Thyroid gland (tissue), 4 donors: Measurements from ENCODE around the gene FBXO5. TPM values are rescaled to one million over a fixed set of nuclear protein-coding genes. Genes with fewer than 3 reads are reported as not detected.
A peak's percentile ranks its signal among the peaks of the same experiment; 100 is the strongest.

Experiments
- DNase-seq, 2 donors: peaks; one replicate each; pipeline ENCODE4 v3.0.0-alpha.2; 2019
- H3K27ac ChIP-seq, 3 donors: fragments of 200-600 bp; sonication (generic); 1 replicate in 2 of 3; 2 replicates in 1 of 3; pipeline ENCODE4 v1.5.1; 2016 to 2019; ENCODE audit warnings: mild to moderate bottlenecking in 1 of 3, moderate library complexity in 1 of 3
- H3K27me3 ChIP-seq: fragments of 200-600 bp; sonication (generic); one replicate; pipeline ENCODE4 v1.5.1; 2019
- H3K36me3 ChIP-seq, 2 donors: fragments of 200-600 bp; sonication (generic); one replicate each; pipeline ENCODE4 v1.5.1; 2016 to 2019
- H3K4me1 ChIP-seq, 2 donors: fragments of 200-600 bp; sonication (generic); one replicate each; pipeline ENCODE4 v1.5.1; 2017 to 2019
- H3K4me3 ChIP-seq, 3 donors: fragments of 200-600 bp; sonication (generic); replicated peaks in 1 of 3; 1 replicate in 2 of 3; 2 replicates in 1 of 3; pipeline ENCODE4 v1.5.1; 2016; ENCODE audit warnings: mild to moderate bottlenecking in 1 of 3
- H3K9me3 ChIP-seq: fragments of 200-600 bp; sonication (generic); one replicate; pipeline ENCODE4 v1.5.1; 2017
- CTCF ChIP-seq, 6 experiments: fragments of 200-600 bp in 3 of 6; fragments of 450-650 bp in 3 of 6; sonication (generic) in 3 of 6; IDR thresholded peaks; one replicate each; pipeline ENCODE4 v1.5.1; 2016 to 2019; ENCODE audit warnings: antibody characterized with exemption in 6 of 6, mild to moderate bottlenecking in 2 of 6, inconsistent platforms in 1 of 6, moderate library complexity in 1 of 6
- POLR2A ChIP-seq, 2 donors: fragments of 450-650 bp; IDR thresholded peaks; one replicate each; pipeline ENCODE4 v1.6.1; 2017; ENCODE audit warnings: antibody characterized with exemption in 2 of 2, mild to moderate bottlenecking in 2 of 2, moderate library complexity in 1 of 2
- WGBS, 2 donors: methylation state at CpG; one replicate each; pipeline ENCODE4 v1.1.5; 2017; 5-methylcytosine and 5-hydroxymethylcytosine counted together
- intact Hi-C: fragments of 100-400 bp; cut with DNase I; formaldehyde crosslinking; loops from one replicate; pipeline ENCODE4 v1.15.1; 2023
- total RNA-seq, 4 donors: library from RNA; depleted of rRNA; stranded (reverse); fragments of >200 nt; gene quantifications; one replicate each; pipeline ENCODE4 v1.2.3, GENCODE V29; 2016

Gene FBXO5
- total RNA-seq, 4 donors from 2014 or later: 5.6 to 7.4 (median 6.2) TPM

- intact Hi-C loops: no loop called here
- no peaks in the 10 kb centered on the region for H3K36me3 ChIP-seq
- 94 to 95% methylated on average over 21 to 24 of the region's 24 CpGs for WGBS, 2 donors
Measured at GRCh38 chr6:152959333-152959732, 23.5 kb downstream of the FBXO5 start.

DNA sequence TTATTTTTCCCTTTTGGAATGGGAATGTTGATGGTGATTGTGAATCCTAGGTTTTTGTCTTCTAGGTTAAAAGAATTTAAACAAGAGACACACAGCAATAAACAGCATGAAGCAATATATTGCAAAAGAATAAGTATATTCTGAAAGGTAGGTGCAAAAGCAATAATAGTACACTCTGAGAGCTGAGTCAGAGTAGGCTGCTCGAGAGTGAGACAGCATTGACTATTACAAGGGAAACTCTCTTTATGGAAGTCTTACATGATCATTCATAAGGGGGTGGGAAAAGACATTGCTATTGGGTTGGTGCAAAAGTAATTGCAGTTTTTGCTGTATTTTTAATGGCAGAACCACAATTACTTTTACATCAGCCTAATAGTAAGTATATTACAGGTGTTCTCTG, 25.0 kb downstream of the FBXO5 start:
- H3K9me3 ChIP-seq: no peaks in the 10 kb centered on the region
- 82 to 86% methylated on average over 1 of the region's 1 CpG for WGBS, 2 donors
- intact Hi-C loops: no loop called here

More at GRCh38 chr6:152959333-152959732, 23.5 kb downstream of the FBXO5 start:
- Histone ChIP-seq H3K9me3 (no peaks in the 10 kb centered on the region), H3K27ac (no peak overlapping the region), H3K27me3 (no peaks in the 10 kb centered on the region), H3K4me3 (no peak overlapping the region), H3K4me1 (no peaks in the 10 kb centered on the region)
- no peak for DNase-seq
- TF ChIP-seq POLR2A (IDR thresholded peaks at IDR 0.05) (no peak), CTCF (IDR thresholded peaks at IDR 0.05) (no peak)

GRCh38 chr6:152954443-152954842, 28.4 kb downstream of the FBXO5 start:
- 80 to 88% methylated on average over 3 of the region's 3 CpGs for WGBS, 2 donors
- intact Hi-C loops: no loop called here
- no peak for TF ChIP-seq POLR2A (IDR thresholded peaks at IDR 0.05)
- TF ChIP-seq CTCF (IDR thresholded peaks at IDR 0.05): no peak

More for the DNA sequence above, 25.0 kb downstream of the FBXO5 start:
- H3K27me3 ChIP-seq: no peaks in the 10 kb centered on the region
- H3K4me3 ChIP-seq: no peak overlapping the region
- H3K36me3 ChIP-seq: no peaks in the 10 kb centered on the region
- TF ChIP-seq POLR2A (IDR thresholded peaks at IDR 0.05) (no peak), CTCF (IDR thresholded peaks at IDR 0.05) (no peak)
- H3K27ac ChIP-seq: no peak overlapping the region
- DNase-seq: no peak
- H3K4me1 ChIP-seq: no peaks in the 10 kb centered on the region

DNA sequence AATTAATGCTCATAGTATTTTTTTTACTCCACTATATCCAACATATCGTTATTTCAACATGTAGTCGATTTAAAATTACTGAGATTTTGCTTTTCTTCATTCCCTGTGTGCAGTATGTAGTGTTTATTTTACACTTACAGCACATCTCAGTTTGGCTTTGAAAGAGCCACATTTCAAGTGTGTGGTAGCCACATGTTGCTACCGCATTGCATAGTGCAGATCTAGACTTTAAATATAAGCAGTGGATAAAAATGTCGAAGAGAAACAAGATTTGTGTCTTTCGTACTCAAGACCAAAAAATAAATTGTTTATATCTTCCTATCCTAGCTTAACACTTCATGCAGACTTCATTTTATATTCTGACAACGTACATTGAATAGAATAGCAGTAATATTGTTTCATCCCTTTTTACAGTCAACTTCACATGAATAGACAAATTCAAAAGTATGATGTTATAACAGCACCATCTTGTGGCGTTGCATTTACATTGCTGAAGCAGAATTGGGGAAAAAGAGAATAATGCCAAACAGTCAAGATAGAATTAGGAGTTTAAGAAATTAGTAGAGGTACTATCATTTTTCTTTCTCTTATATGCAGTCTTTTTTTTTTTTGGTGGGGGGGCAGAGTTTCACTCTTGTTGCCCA, 29.9 kb downstream of the FBXO5 start:
- Histone ChIP-seq H3K36me3 (no peaks in the 10 kb centered on the region), H3K27me3 (no peaks in the 10 kb centered on the region), H3K9me3 (no peaks in the 10 kb centered on the region), H3K27ac (no peak overlapping the region), H3K4me1 (no peaks in the 10 kb centered on the region), H3K4me3 (no peak overlapping the region)
- peak in 1 of 6 experiments; percentile 38 for TF ChIP-seq CTCF (IDR thresholded peaks at IDR 0.05)
- no peak for TF ChIP-seq POLR2A (IDR thresholded peaks at IDR 0.05)
- DNase-seq: no peak
- intact Hi-C loops: no loop called here
- WGBS, 2 donors: 70 to 72% methylated on average over 7 of the region's 7 CpGs

More at GRCh38 chr6:152954443-152954842, 28.4 kb downstream of the FBXO5 start:
- no peaks in the 10 kb centered on the region for H3K9me3 ChIP-seq
- no peak overlapping the region for H3K27ac ChIP-seq
- H3K36me3 ChIP-seq: no peaks in the 10 kb centered on the region
- no peak for DNase-seq
- H3K4me1 ChIP-seq: no peaks in the 10 kb centered on the region
- no peaks in the 10 kb centered on the region for H3K27me3 ChIP-seq
- H3K4me3 ChIP-seq: no peak overlapping the region

GRCh38 chr6:152952045-152952444, 30.8 kb downstream of the FBXO5 start:
- no peak for DNase-seq
- TF ChIP-seq CTCF (IDR thresholded peaks at IDR 0.05): no peak
- TF ChIP-seq POLR2A (IDR thresholded peaks at IDR 0.05): no peak
- Histone ChIP-seq H3K4me3 (no peak overlapping the region), H3K27ac (no peak overlapping the region), H3K9me3 (no peaks in the 10 kb centered on the region), H3K36me3 (no peaks in the 10 kb centered on the region), H3K4me1 (no peaks in the 10 kb centered on the region), H3K27me3 (no peaks in the 10 kb centered on the region)
- WGBS, 2 donors: 42 to 46% methylated on average over 1 of the region's 1 CpG
- intact Hi-C loops: no loop called here
